Measurements from ENCODE around the gene NLRP7.
A peak's percentile ranks its signal among the peaks of the same experiment; 100 is the strongest.
"Not testable (repeated sequence)": the region's sequence is repeated elsewhere in the genome, so short reads cannot be mapped to it uniquely, and the experiment has no call there.

The NLRP7 gene

GRCh38 chr19:54898685-54899084 lies 48.6 kb downstream of the NLRP7 start:
- H3K9me3 ChIP-seq (ENCODE audit: control extremely low read depth in 1 of 5, control insufficient read depth in 4 of 5, insufficient read depth in 2 of 5, low read depth in 1 of 5, low read length in 4 of 5); H3K4me3 ChIP-seq (ENCODE audit: control insufficient read depth in 1 of 7, extremely low read depth in 1 of 7, insufficient read depth in 4 of 7, low read depth in 2 of 7, low read length in 6 of 7); CTCF ChIA-PET; H3K27me3 ChIP-seq (replicated peaks in 2 of 5; ENCODE audit: control insufficient read depth in 4 of 5, insufficient read depth in 5 of 5, low read length in 4 of 5); POLR2A ChIA-PET; H3K36me3 ChIP-seq (ENCODE audit: control insufficient read depth in 4 of 4, insufficient read depth in 4 of 4, low read length in 3 of 4); H3K27ac ChIP-seq (ENCODE audit: insufficient read depth in 1 of 2, low read depth in 1 of 2, low read length in 2 of 2, poor library complexity in 1 of 2, severe bottlenecking in 2 of 2); DNase-seq; H3K4me1 ChIP-seq (ENCODE audit: control extremely low read depth in 1 of 4, control insufficient read depth in 4 of 4, insufficient read depth in 4 of 4, low read length in 3 of 4): not testable (repeated sequence)
- WGBS (ENCODE audit: insufficient coverage): 80% methylated on average over 3 of the region's 7 CpGs

- Histone ChIP-seq H3K9me3 (ENCODE audit: control extremely low read depth in 1 of 5, control insufficient read depth in 4 of 5, insufficient read depth in 2 of 5, low read depth in 1 of 5, low read length in 4 of 5) (no peaks in the 10 kb centered on the region), H3K36me3 (ENCODE audit: control insufficient read depth in 4 of 4, insufficient read depth in 4 of 4, low read length in 3 of 4) (no peaks in the 10 kb centered on the region), H3K4me1 (ENCODE audit: control extremely low read depth in 1 of 4, control insufficient read depth in 4 of 4, insufficient read depth in 4 of 4, low read length in 3 of 4) (no peaks in the 10 kb centered on the region), H3K27ac (ENCODE audit: insufficient read depth in 1 of 2, low read depth in 1 of 2, low read length in 2 of 2, poor library complexity in 1 of 2, severe bottlenecking in 2 of 2) (no peak overlapping the region), H3K27me3 (replicated peaks in 2 of 5; ENCODE audit: control insufficient read depth in 4 of 5, insufficient read depth in 5 of 5, low read length in 4 of 5) (no peaks in the 10 kb centered on the region), H3K4me3 (ENCODE audit: control insufficient read depth in 1 of 7, extremely low read depth in 1 of 7, insufficient read depth in 4 of 7, low read depth in 2 of 7, low read length in 6 of 7) (no peak overlapping the region)
- POLR2A ChIA-PET: no interaction called here
- CTCF ChIA-PET: no interaction called here
- WGBS (ENCODE audit: insufficient coverage): 100% methylated on average over 2 of the region's 2 CpGs
- DNase-seq: no peak
Observed at GRCh38 chr19:54896036-54896435, 51.3 kb downstream of the NLRP7 start.

DNA sequence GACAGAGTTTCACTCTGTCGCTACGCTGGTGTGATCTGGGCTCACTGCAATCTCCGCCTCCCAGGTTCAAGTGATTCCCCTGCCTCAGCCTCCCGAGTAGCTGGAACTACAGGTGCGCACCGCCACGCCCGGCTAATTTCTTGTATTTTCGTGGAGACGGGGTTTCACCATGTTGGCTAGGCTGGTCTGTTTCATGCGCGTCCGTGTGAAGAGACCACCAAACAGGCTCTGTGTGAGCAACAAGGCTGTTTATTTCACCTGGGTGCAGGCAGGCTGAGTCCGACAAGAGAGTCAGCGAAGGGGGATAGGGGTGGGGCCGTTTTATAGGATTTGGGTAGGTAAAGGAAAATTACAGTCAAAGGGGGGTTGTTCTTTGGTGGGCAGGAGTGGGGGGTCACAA lies 53.2 kb downstream of the NLRP7 start:
- H3K4me1 ChIP-seq (ENCODE audit: control extremely low read depth in 1 of 4, control insufficient read depth in 4 of 4, insufficient read depth in 4 of 4, low read length in 3 of 4); DNase-seq; H3K27me3 ChIP-seq (replicated peaks in 2 of 5; ENCODE audit: control insufficient read depth in 4 of 5, insufficient read depth in 5 of 5, low read length in 4 of 5); H3K36me3 ChIP-seq (ENCODE audit: control insufficient read depth in 4 of 4, insufficient read depth in 4 of 4, low read length in 3 of 4); H3K4me3 ChIP-seq (ENCODE audit: control insufficient read depth in 1 of 7, extremely low read depth in 1 of 7, insufficient read depth in 4 of 7, low read depth in 2 of 7, low read length in 6 of 7); H3K9me3 ChIP-seq (ENCODE audit: control extremely low read depth in 1 of 5, control insufficient read depth in 4 of 5, insufficient read depth in 2 of 5, low read depth in 1 of 5, low read length in 4 of 5); POLR2A ChIA-PET; H3K27ac ChIP-seq (ENCODE audit: insufficient read depth in 1 of 2, low read depth in 1 of 2, low read length in 2 of 2, poor library complexity in 1 of 2, severe bottlenecking in 2 of 2): not testable (repeated sequence)
- CTCF ChIA-PET: interaction anchor here (1.9 kb wide), 1 partner anchor 13 kb away, joined by 5 read pairs; no protein-coding TSS in a partner anchor
- 97% methylated on average over 10 of the region's 16 CpGs for WGBS (ENCODE audit: insufficient coverage)

- ChIA-PET CTCF (interaction anchor here (0.6 to 1.9 kb wide), 3 partner anchors 12 to 239 kb away, joined by 3 to 5 read pairs (median 4); no protein-coding TSS in a partner anchor), POLR2A (no interaction called here)
- Histone ChIP-seq H3K4me3 (ENCODE audit: control insufficient read depth in 1 of 7, extremely low read depth in 1 of 7, insufficient read depth in 4 of 7, low read depth in 2 of 7, low read length in 6 of 7) (no peak overlapping the region), H3K27me3 (replicated peaks in 2 of 5; ENCODE audit: control insufficient read depth in 4 of 5, insufficient read depth in 5 of 5, low read length in 4 of 5) (no peaks in the 10 kb centered on the region), H3K27ac (ENCODE audit: insufficient read depth in 1 of 2, low read depth in 1 of 2, low read length in 2 of 2, poor library complexity in 1 of 2, severe bottlenecking in 2 of 2) (no peak overlapping the region), H3K4me1 (ENCODE audit: control extremely low read depth in 1 of 4, control insufficient read depth in 4 of 4, insufficient read depth in 4 of 4, low read length in 3 of 4) (no peaks in the 10 kb centered on the region), H3K9me3 (ENCODE audit: control extremely low read depth in 1 of 5, control insufficient read depth in 4 of 5, insufficient read depth in 2 of 5, low read depth in 1 of 5, low read length in 4 of 5) (no peaks in the 10 kb centered on the region), H3K36me3 (ENCODE audit: control insufficient read depth in 4 of 4, insufficient read depth in 4 of 4, low read length in 3 of 4) (no peaks in the 10 kb centered on the region)
- 89% methylated on average over 7 of the region's 7 CpGs for WGBS (ENCODE audit: insufficient coverage)
- no peak for DNase-seq
Observed at GRCh38 chr19:54893406-54893805, 53.9 kb downstream of the NLRP7 start.

- 98% methylated on average over 11 of the region's 11 CpGs for WGBS (ENCODE audit: insufficient coverage)
- Histone ChIP-seq H3K4me1 (ENCODE audit: control extremely low read depth in 1 of 4, control insufficient read depth in 4 of 4, insufficient read depth in 4 of 4, low read length in 3 of 4) (no peaks in the 10 kb centered on the region), H3K27ac (ENCODE audit: insufficient read depth in 1 of 2, low read depth in 1 of 2, low read length in 2 of 2, poor library complexity in 1 of 2, severe bottlenecking in 2 of 2) (no peak overlapping the region), H3K4me3 (ENCODE audit: control insufficient read depth in 1 of 7, extremely low read depth in 1 of 7, insufficient read depth in 4 of 7, low read depth in 2 of 7, low read length in 6 of 7) (no peak overlapping the region), H3K9me3 (ENCODE audit: control extremely low read depth in 1 of 5, control insufficient read depth in 4 of 5, insufficient read depth in 2 of 5, low read depth in 1 of 5, low read length in 4 of 5) (no peaks in the 10 kb centered on the region), H3K27me3 (replicated peaks in 2 of 5; ENCODE audit: control insufficient read depth in 4 of 5, insufficient read depth in 5 of 5, low read length in 4 of 5) (no peaks in the 10 kb centered on the region), H3K36me3 (ENCODE audit: control insufficient read depth in 4 of 4, insufficient read depth in 4 of 4, low read length in 3 of 4) (no peaks in the 10 kb centered on the region)
- POLR2A ChIA-PET: no interaction called here
- DNase-seq: no peak
- CTCF ChIA-PET: interaction anchor here (0.7 to 1.5 kb wide), 2 partner anchors 9 to 450 kb away, joined by 3 to 4 read pairs; no protein-coding TSS in a partner anchor
Observed at GRCh38 chr19:54889566-54889965, 57.8 kb downstream of the NLRP7 start.

GRCh38 chr19:54888239-54888638 lies 59.1 kb downstream of the NLRP7 start:
- Histone ChIP-seq H3K4me3 (ENCODE audit: control insufficient read depth in 1 of 7, extremely low read depth in 1 of 7, insufficient read depth in 4 of 7, low read depth in 2 of 7, low read length in 6 of 7) (no peak overlapping the region), H3K36me3 (ENCODE audit: control insufficient read depth in 4 of 4, insufficient read depth in 4 of 4, low read length in 3 of 4) (no peaks in the 10 kb centered on the region), H3K27me3 (replicated peaks in 2 of 5; ENCODE audit: control insufficient read depth in 4 of 5, insufficient read depth in 5 of 5, low read length in 4 of 5) (no peaks in the 10 kb centered on the region), H3K4me1 (ENCODE audit: control extremely low read depth in 1 of 4, control insufficient read depth in 4 of 4, insufficient read depth in 4 of 4, low read length in 3 of 4) (peaks cover 0 to 2% (median under 1%) of the 10 kb centered on the region in 4 experiments), H3K9me3 (ENCODE audit: control extremely low read depth in 1 of 5, control insufficient read depth in 4 of 5, insufficient read depth in 2 of 5, low read depth in 1 of 5, low read length in 4 of 5) (no peaks in the 10 kb centered on the region), H3K27ac (ENCODE audit: insufficient read depth in 1 of 2, low read depth in 1 of 2, low read length in 2 of 2, poor library complexity in 1 of 2, severe bottlenecking in 2 of 2) (no peak overlapping the region)
- DNase-seq: no peak
- ChIA-PET POLR2A (no interaction called here), CTCF (interaction anchor here (1.1 kb wide), 1 partner anchor 30 kb away, joined by 3 read pairs; no protein-coding TSS in a partner anchor)
- WGBS (ENCODE audit: insufficient coverage): 100% methylated on average over 9 of the region's 10 CpGs

DNA sequence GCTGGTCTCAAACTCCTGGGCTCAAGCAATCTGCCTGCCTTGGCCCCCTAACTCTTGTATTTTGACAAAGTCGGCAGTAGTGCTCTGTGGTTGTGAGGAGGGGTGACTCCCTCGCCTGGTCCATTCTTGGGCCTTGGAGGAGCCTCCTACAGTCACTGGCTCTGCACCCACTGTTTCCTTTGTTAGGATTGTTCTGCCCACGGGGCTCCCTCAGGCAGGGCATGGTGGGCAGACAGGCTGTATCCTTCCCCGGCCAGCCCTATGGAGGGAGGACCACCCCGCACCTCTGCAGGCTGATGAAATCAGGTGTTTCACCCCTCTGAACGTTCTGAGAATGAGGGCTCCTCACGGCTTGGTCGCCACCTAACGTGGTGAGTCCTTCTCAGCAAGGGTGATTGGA lies 64.1 kb downstream of the NLRP7 start:
- Histone ChIP-seq H3K9me3 (ENCODE audit: control extremely low read depth in 1 of 5, control insufficient read depth in 4 of 5, insufficient read depth in 2 of 5, low read depth in 1 of 5, low read length in 4 of 5) (no peaks in the 10 kb centered on the region), H3K4me1 (ENCODE audit: control extremely low read depth in 1 of 4, control insufficient read depth in 4 of 4, insufficient read depth in 4 of 4, low read length in 3 of 4) (peaks cover 0 to 7% (median 4%) of the 10 kb centered on the region in 4 experiments), H3K27ac (ENCODE audit: insufficient read depth in 1 of 2, low read depth in 1 of 2, low read length in 2 of 2, poor library complexity in 1 of 2, severe bottlenecking in 2 of 2) (no peak overlapping the region), H3K36me3 (ENCODE audit: control insufficient read depth in 4 of 4, insufficient read depth in 4 of 4, low read length in 3 of 4) (no peaks in the 10 kb centered on the region), H3K27me3 (replicated peaks in 2 of 5; ENCODE audit: control insufficient read depth in 4 of 5, insufficient read depth in 5 of 5, low read length in 4 of 5) (peaks cover 0 to 10% (median 4%) of the 10 kb centered on the region in 5 experiments), H3K4me3 (ENCODE audit: control insufficient read depth in 1 of 7, extremely low read depth in 1 of 7, insufficient read depth in 4 of 7, low read depth in 2 of 7, low read length in 6 of 7) (peak overlapping the region in 1 of 7 experiments; percentile 35)
- DNase-seq: no peak
- WGBS (ENCODE audit: insufficient coverage): 79% methylated on average over 7 of the region's 9 CpGs
- POLR2A ChIA-PET: no interaction called here
- CTCF ChIA-PET: interaction anchor here (0.6 to 4.0 kb wide), 3 partner anchors 29 to 205 kb away, joined by 3 to 12 read pairs (median 10); no protein-coding TSS in a partner anchor
